Vagina (tissue), 2 donors: ENCODE measurements around the gene PRKAR1B. TPM values are rescaled to one million over a fixed set of nuclear protein-coding genes. Genes with fewer than 3 reads are reported as not detected.
A peak's percentile ranks its signal among the peaks of the same experiment; 100 is the strongest.

Source experiments
- DNase-seq, 2 donors: peaks; one replicate each; pipeline ENCODE4 v3.0.0-alpha.2; 2017; ENCODE audit errors: extremely low spot score in 2 of 2
- H3K27ac ChIP-seq: fragments of 200-600 bp; sonication (generic); one replicate; pipeline ENCODE4 v1.5.1; 2019
- H3K27me3 ChIP-seq: fragments of 200-600 bp; sonication (generic); one replicate; pipeline ENCODE4 v1.5.1; 2019
- H3K36me3 ChIP-seq, 2 donors: fragments of 200-600 bp; sonication (generic); one replicate each; pipeline ENCODE4 v1.5.1; 2017 to 2019
- H3K4me1 ChIP-seq: fragments of 200-600 bp; sonication (generic); one replicate; pipeline ENCODE4 v1.5.1; 2019
- H3K4me3 ChIP-seq, 2 donors: fragments of 200-600 bp; sonication (generic); 1 replicate in 1 of 2; 2 replicates in 1 of 2; pipeline ENCODE4 v1.5.1; 2016 to 2019
- H3K9me3 ChIP-seq: fragments of 200-600 bp; sonication (generic); one replicate; pipeline ENCODE4 v1.5.1; 2019
- CTCF ChIP-seq, 3 experiments: fragments of 450-650 bp in 2 of 3; fragments of 200-600 bp in 1 of 3; sonication (generic) in 1 of 3; IDR thresholded peaks; one replicate each; pipeline ENCODE4 v1.5.1; 2017 to 2019; ENCODE audit warnings: antibody characterized with exemption in 3 of 3, mild to moderate bottlenecking in 2 of 3, moderate library complexity in 2 of 3
- POLR2A ChIP-seq, 2 donors: fragments of 450-650 bp; IDR thresholded peaks; one replicate each; pipeline ENCODE4 v1.6.1; 2017; ENCODE audit warnings: antibody characterized with exemption in 2 of 2, mild to moderate bottlenecking in 2 of 2, moderate library complexity in 2 of 2
- POLR2AphosphoS5 ChIP-seq, 2 donors: sonication (generic); formaldehyde crosslinking; IDR thresholded peaks; one replicate each; pipeline ENCODE4 v1.9.0; 2017; ENCODE audit warnings: antibody characterized with exemption in 2 of 2, mild to moderate bottlenecking in 2 of 2, low read depth in 1 of 2; ENCODE audit not compliant: insufficient read depth in 1 of 2
- intact Hi-C: fragments of 100-400 bp; cut with DNase I; formaldehyde crosslinking; loops from one replicate; pipeline ENCODE4 v1.15.1; 2023
- total RNA-seq: library from RNA; depleted of rRNA; stranded (reverse); fragments of >200 nt; gene quantifications from one replicate; pipeline ENCODE4 v1.2.3, GENCODE V29; 2016

The PRKAR1B gene
- total RNA-seq, 1 donor from 2014 or later, result 31.4 TPM

- intact Hi-C loops, result no loop called here
- Histone ChIP-seq H3K27ac (no peak overlapping the region), H3K9me3 (no peaks in the 10 kb centered on the region), H3K36me3 (no peaks in the 10 kb centered on the region), H3K4me1 (peaks cover 13% of the 10 kb centered on the region), H3K27me3 (no peaks in the 10 kb centered on the region), H3K4me3 (no peak overlapping the region)
- TF ChIP-seq CTCF (IDR thresholded peaks at IDR 0.05) (no peak), POLR2A (IDR thresholded peaks at IDR 0.05) (no peak), POLR2AphosphoS5 (IDR thresholded peaks at IDR 0.05; ENCODE audit: insufficient read depth in 1 of 2, low read depth in 1 of 2) (no peak)
- peak in 1 of 2 donors; percentile 64 for DNase-seq
Measured at GRCh38 chr7:713139-713457, 14.0 kb downstream of the PRKAR1B start.

- Histone ChIP-seq H3K9me3 (no peaks in the 10 kb centered on the region), H3K4me1 (peaks cover 13% of the 10 kb centered on the region), H3K27me3 (no peaks in the 10 kb centered on the region), H3K4me3 (peak overlapping the region; percentile 56 to 93), H3K27ac (peak overlapping the region; percentile 60), H3K36me3 (no peaks in the 10 kb centered on the region)
- intact Hi-C loops, result no loop called here
- no peak for DNase-seq
- TF ChIP-seq POLR2A (IDR thresholded peaks at IDR 0.05) (no peak), CTCF (IDR thresholded peaks at IDR 0.05) (no peak), POLR2AphosphoS5 (IDR thresholded peaks at IDR 0.05; ENCODE audit: insufficient read depth in 1 of 2, low read depth in 1 of 2) (no peak)
Measured at GRCh38 chr7:712381-713138, 14.5 kb downstream of the PRKAR1B start.

- DNase-seq, result no peak
- Histone ChIP-seq H3K4me3 (peak overlapping the region; percentile 56 to 93), H3K27me3 (no peaks in the 10 kb centered on the region), H3K4me1 (peaks cover 13% of the 10 kb centered on the region), H3K27ac (peak overlapping the region; percentile 60), H3K36me3 (no peaks in the 10 kb centered on the region), H3K9me3 (no peaks in the 10 kb centered on the region)
- TF ChIP-seq CTCF (IDR thresholded peaks at IDR 0.05), result no peak
- no peak for TF ChIP-seq POLR2A (IDR thresholded peaks at IDR 0.05)
- TF ChIP-seq POLR2AphosphoS5 (IDR thresholded peaks at IDR 0.05; ENCODE audit: insufficient read depth in 1 of 2, low read depth in 1 of 2), result no peak
- intact Hi-C loops, result no loop called here
Measured at GRCh38 chr7:711922-712380, 15.1 kb downstream of the PRKAR1B start.

- TF ChIP-seq POLR2A (IDR thresholded peaks at IDR 0.05), result no peak
- peak in 1 of 2 donors; percentile 19 for TF ChIP-seq POLR2AphosphoS5 (IDR thresholded peaks at IDR 0.05; ENCODE audit: insufficient read depth in 1 of 2, low read depth in 1 of 2)
- no peak for TF ChIP-seq CTCF (IDR thresholded peaks at IDR 0.05)
- Histone ChIP-seq H3K36me3 (no peaks in the 10 kb centered on the region), H3K4me1 (peaks cover 13% of the 10 kb centered on the region), H3K4me3 (peak overlapping the region; percentile 56 to 93), H3K9me3 (no peaks in the 10 kb centered on the region), H3K27ac (peak overlapping the region; percentile 60), H3K27me3 (no peaks in the 10 kb centered on the region)
- no peak for DNase-seq
- intact Hi-C loops, result no loop called here
Measured at GRCh38 chr7:711093-711921, 15.8 kb downstream of the PRKAR1B start.
